IPS DF 6.9 (cell line): ENCODE measurements around the gene MAP3K2.

Experiments used
- DNase-seq: peaks from one replicate; pipeline ENCODE4 v3.0.0-alpha.2; 2013; ENCODE audit warnings: low read depth, low spot score
- H3K27ac ChIP-seq: one replicate; pipeline ENCODE4 v1.5.1; 2013; ENCODE audit warnings: low read length, control low read depth
- H3K27me3 ChIP-seq: 2 replicates; pipeline ENCODE4 v1.6.1; 2013; ENCODE audit warnings: mild to moderate bottlenecking, low read length; ENCODE audit not compliant: control insufficient read depth, insufficient read depth
- H3K36me3 ChIP-seq: 2 replicates; pipeline ENCODE4 v1.6.1; 2013; ENCODE audit warnings: low read length; ENCODE audit not compliant: control insufficient read depth, insufficient read depth
- H3K4me1 ChIP-seq: 2 replicates; pipeline ENCODE4 v1.6.1; 2013; ENCODE audit warnings: low read length; ENCODE audit not compliant: control insufficient read depth, insufficient read depth
- H3K4me3 ChIP-seq: 2 replicates; pipeline ENCODE4 v1.5.1; 2013; ENCODE audit warnings: mild to moderate bottlenecking, low read length
- H3K9me3 ChIP-seq: 2 replicates; pipeline ENCODE4 v1.6.1; 2013; ENCODE audit warnings: low read length, inconsistent platforms; ENCODE audit not compliant: control insufficient read depth, insufficient read depth
- WGBS: extraction: QIAGEN DNeasy Blood & Tissue Kit; methylation state at CpG from one replicate; pipeline ENCODE4 v1.1.7; 2013; ENCODE audit warnings: mixed read lengths, missing lambda C conversion rate; ENCODE audit not compliant: insufficient read length, insufficient coverage; 5-methylcytosine and 5-hydroxymethylcytosine counted together

MAP3K2 gene

DNA sequence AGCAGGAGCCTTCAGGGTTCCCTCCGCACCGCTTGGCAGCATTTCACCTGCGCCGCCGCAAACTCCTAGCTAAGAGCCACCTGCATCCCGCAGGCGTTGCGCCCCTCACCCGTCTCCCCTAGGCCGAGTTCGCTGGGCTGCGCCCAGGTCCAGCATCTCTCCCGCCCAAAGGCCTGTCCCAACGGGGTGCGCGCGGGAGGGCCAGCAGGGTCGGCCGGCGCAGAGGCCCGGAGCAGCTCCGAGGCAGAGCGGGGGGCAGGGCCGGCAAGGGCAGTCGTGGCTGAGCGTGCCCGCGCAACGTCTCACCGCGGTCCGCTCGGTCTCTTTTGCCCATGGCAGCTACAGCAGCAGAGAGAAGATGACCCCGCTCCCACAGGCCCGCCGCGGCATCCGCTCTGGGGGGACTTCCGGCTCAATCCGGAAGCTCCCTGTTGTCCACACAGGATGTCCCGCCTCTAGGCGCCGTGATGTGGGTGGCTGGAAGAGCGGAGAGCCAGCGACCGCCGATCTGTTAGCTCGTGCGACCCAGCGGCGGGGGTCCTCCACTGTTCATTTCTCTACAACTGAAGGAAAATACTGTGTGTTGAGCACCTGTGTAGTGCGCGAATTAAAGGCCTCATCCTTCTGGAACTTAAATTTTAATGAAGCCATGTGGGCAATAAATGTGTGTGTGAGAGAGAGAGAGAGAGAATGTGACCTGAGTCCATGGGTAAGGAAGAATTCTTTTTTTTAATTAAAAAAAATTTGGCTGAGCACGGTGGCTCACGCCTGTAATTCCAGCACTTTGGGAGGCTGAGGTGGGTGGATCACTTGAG is 93.8 kb downstream of the MAP3K2 start, which contains the start of gene ERCC3:
ERCC3 (minus strand) TSS at position 397 of the 815 bp plus-strand sequence; CDS start at position 334, 63 bp downstream.
- WGBS, result no CpG with 5 or more reads among the region's 55 CpGs
- H3K4me1 ChIP-seq, result no peaks in the 10 kb centered on the region; the same call in 1 of the 2 replicates
- H3K9me3 ChIP-seq, result no peaks in the 10 kb centered on the region
- no peaks in the 10 kb centered on the region for H3K27me3 ChIP-seq
- H3K27ac ChIP-seq, result no peak within 1 kb of the TSS
- H3K36me3 ChIP-seq, result peaks cover 20% of the 10 kb centered on the region; the same call in 1 of the 2 replicates
- DNase-seq, result peak; percentile 74
- H3K4me3 ChIP-seq, result peak within 1 kb of the TSS; percentile 81

DNA sequence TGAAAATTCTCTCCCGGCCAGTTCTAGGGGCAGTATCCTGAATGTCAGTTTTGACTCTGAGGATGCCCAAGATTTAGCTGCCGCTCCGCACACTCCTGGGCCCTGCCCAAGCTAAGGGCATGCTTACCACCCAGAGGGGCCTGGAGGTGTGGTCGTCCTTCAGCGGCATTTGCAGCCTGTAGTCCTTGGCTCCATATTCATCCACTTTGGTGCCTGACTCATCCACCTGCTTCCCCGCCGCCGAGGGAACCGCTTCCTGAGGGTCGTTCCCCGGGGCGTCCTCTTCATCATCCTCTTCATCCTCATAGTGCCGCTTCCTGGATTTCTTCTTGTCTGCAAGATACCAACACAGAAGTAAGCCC is 94.4 kb downstream of the MAP3K2 start:
- H3K4me3 ChIP-seq, result peak overlapping the region; percentile 81
- H3K4me1 ChIP-seq, result no peaks in the 10 kb centered on the region; the same call in 1 of the 2 replicates
- no peak overlapping the region for H3K27ac ChIP-seq
- no peak for DNase-seq
- no CpG with 5 or more reads among the region's 13 CpGs for WGBS
- H3K36me3 ChIP-seq, result peaks cover 24% of the 10 kb centered on the region; the same call in 1 of the 2 replicates
- no peaks in the 10 kb centered on the region for H3K27me3 ChIP-seq
- no peaks in the 10 kb centered on the region for H3K9me3 ChIP-seq

DNA sequence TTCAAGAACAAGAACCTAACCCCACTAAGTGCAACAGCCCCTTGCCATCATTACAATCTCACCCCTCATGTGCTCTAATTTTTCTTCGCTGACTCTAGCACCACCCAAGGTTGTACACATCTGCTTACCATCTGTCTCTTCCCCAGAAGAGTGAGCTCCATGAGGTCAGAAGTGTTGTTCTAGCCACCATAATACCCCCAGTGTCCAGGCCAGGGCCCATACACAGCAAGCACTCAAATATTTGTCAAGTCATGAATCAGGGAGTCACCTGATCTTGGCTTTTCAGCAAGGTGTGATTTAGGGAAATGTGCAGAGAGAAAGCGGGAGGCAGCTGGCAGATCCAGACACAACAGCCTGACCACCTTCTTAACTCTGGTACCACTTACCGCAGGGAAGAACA is 99.5 kb downstream of the MAP3K2 start:
- no peak overlapping the region for H3K4me3 ChIP-seq
- no peak overlapping the region for H3K27ac ChIP-seq
- H3K27me3 ChIP-seq, result no peaks in the 10 kb centered on the region
- no peak for DNase-seq
- H3K4me1 ChIP-seq, result no peaks in the 10 kb centered on the region; the same call in 1 of the 2 replicates
- H3K36me3 ChIP-seq, result peaks cover 52% of the 10 kb centered on the region
- H3K9me3 ChIP-seq, result no peaks in the 10 kb centered on the region
- WGBS, result no CpG with 5 or more reads among the region's 3 CpGs

DNA sequence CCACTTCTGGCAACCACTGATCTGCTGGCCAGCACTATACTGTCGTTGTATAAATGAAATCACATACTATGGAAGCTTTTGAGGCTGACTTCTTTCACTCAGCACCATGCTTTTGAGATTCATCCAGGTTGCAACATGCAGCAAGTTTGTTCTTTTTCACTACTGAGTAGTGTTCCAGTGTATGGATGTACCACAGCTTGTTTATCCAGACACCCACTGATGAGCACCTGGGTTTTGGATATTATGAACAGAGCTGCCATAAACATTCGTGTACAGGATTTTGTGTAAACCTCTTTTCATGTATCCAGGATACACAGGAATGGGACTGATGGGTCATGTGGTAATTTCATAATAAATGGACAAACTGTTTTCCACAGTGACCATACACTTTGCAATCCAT is 104.5 kb downstream of the MAP3K2 start:
- Histone ChIP-seq H3K9me3 (no peaks in the 10 kb centered on the region), H3K27ac (no peak overlapping the region), H3K4me1 (no peaks in the 10 kb centered on the region; the same call in 1 of the 2 replicates), H3K27me3 (no peaks in the 10 kb centered on the region), H3K36me3 (peaks cover 44% of the 10 kb centered on the region), H3K4me3 (no peak overlapping the region)
- DNase-seq, result no peak
- WGBS, result no CpG with 5 or more reads among the region's 2 CpGs

DNA sequence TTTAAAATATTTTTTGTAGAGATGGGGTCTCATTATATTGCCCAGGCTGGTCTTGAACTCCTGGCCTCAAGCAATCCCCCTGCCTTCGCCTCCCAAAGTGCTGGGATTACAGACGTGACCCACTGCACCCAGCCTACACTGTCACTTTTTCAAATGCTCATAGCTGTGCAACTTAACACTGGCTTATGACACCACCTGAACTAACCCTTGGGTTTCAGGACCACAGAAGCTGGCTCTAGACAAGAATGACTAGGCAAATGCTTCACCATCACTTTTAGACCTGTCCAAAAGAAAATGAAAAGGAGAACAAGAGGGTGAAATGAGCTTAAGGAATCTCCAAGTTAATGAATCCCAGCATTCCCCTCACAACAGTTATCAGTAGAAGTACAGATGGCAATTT is 107.1 kb downstream of the MAP3K2 start:
- Histone ChIP-seq H3K4me1 (no peaks in the 10 kb centered on the region; the same call in 1 of the 2 replicates), H3K36me3 (peaks cover 32% of the 10 kb centered on the region), H3K27ac (no peak overlapping the region), H3K4me3 (no peak overlapping the region), H3K27me3 (no peaks in the 10 kb centered on the region), H3K9me3 (no peaks in the 10 kb centered on the region)
- no peak for DNase-seq
- no CpG with 5 or more reads among the region's 2 CpGs for WGBS

DNA sequence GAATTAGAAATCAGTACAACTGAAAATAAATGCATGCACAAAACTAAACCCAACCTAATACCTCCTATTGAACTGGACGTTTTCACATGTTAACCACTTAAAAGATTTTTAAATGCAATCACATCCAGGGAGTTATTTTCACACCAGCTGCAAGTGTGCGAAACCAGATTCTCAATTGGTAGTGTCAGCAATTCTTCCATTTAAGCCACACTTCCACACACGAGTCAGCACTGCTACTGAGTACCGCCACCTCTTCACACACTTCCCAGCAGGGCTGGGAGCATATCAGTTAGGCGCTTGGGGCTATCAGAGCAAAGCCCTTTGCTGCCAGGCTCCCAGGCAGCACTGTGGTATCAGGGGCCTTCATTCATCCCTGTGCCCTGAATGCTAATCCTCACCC is 108.0 kb downstream of the MAP3K2 start:
- Histone ChIP-seq H3K27me3 (no peaks in the 10 kb centered on the region), H3K27ac (no peak overlapping the region), H3K4me3 (no peak overlapping the region), H3K9me3 (no peaks in the 10 kb centered on the region), H3K4me1 (no peaks in the 10 kb centered on the region; the same call in 1 of the 2 replicates), H3K36me3 (peaks cover 38% of the 10 kb centered on the region)
- DNase-seq, result no peak
- no CpG with 5 or more reads among the region's 5 CpGs for WGBS

DNA sequence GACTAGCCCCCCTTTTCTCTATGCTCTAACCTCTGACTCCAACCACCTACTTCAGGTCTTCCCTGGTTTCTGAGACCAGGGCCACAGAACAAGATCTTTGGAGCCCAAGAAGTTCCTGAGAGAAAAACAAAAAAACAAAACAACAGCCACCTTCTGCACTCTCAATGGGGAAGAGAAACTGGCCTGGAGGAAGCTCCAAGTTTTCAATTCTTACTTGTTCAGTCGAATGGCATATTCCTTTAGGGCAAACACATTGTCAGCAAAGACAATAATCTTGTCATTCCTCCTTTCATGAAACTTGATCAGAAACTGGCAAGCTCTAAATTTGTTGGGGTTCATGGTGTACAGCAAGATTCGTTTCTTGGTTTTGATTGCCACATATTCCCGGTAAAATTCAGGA is 108.8 kb downstream of the MAP3K2 start:
- H3K4me1 ChIP-seq, result no peaks in the 10 kb centered on the region; the same call in 1 of the 2 replicates
- no CpG with 5 or more reads among the region's 3 CpGs for WGBS
- H3K9me3 ChIP-seq, result no peaks in the 10 kb centered on the region
- no peak overlapping the region for H3K4me3 ChIP-seq
- H3K36me3 ChIP-seq, result peaks cover 38% of the 10 kb centered on the region
- no peak overlapping the region for H3K27ac ChIP-seq
- no peaks in the 10 kb centered on the region for H3K27me3 ChIP-seq
- no peak for DNase-seq

DNA sequence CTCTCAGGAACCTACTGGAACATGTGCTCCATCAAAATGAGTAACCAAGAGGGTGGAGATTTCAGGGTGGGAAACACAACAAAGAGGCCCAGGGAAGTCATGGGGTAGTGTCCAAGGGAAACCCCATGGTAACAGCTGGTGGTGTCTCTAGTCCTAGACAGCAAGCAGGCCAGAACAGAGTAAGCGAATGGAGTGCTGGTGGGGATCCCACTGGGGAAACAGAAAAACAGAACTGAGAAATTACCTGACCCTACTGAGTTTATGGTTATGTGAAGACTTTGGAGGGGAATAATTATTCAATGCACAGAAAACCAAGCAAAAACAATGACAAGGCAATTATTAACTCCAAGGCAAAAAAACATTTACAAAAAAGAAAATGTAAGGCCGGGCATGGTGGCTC is 110.7 kb downstream of the MAP3K2 start:
- no peak overlapping the region for H3K4me3 ChIP-seq
- H3K27ac ChIP-seq, result no peak overlapping the region
- no peak for DNase-seq
- no peaks in the 10 kb centered on the region for H3K27me3 ChIP-seq
- H3K9me3 ChIP-seq, result no peaks in the 10 kb centered on the region
- WGBS, result no CpG with 5 or more reads among the region's 2 CpGs
- H3K4me1 ChIP-seq, result no peaks in the 10 kb centered on the region; the same call in 1 of the 2 replicates
- H3K36me3 ChIP-seq, result peaks cover 31% of the 10 kb centered on the region

DNA sequence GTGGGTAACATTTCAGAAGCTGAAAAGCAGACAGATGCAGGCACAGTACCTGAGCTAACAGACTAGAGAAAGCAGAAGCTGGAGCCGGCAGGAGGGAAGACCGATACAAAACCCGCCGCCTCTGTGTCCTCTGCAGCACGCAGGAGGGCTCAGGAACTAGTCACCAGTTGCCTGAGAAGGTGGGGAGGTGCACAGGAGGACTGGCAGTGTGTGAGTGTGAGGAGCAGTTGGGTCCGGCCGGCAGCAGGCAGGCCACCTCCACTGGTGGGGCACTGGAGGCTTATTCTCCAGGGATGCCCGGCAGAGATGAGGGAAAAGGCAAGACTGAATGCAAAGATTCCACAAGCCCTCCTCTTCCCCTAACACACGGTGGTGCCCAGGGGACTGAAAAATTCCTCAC is 112.0 kb downstream of the MAP3K2 start:
- Histone ChIP-seq H3K4me1 (no peaks in the 10 kb centered on the region; the same call in 1 of the 2 replicates), H3K9me3 (no peaks in the 10 kb centered on the region), H3K27me3 (no peaks in the 10 kb centered on the region), H3K4me3 (no peak overlapping the region), H3K27ac (no peak overlapping the region), H3K36me3 (peaks cover 39% of the 10 kb centered on the region)
- WGBS, result no CpG with 5 or more reads among the region's 9 CpGs
- no peak for DNase-seq

DNA sequence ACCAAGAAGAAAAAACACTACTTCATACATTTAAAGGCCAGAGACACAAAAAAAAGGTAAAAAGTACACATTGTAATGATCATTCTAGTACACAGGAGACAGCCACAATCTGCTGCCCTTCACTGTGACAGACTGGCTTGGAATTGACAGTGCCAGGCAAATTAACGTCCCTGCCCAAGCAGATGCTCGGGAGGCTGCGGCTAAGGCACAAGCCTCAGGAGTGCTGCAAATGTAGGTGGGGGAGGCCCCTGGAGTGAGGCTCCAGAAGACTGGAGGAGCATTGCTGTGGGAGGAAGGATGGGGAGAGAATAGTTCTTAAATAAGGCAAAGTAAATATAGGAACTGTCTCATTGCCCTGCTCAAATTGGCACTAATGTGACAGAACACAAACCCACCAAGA is 112.4 kb downstream of the MAP3K2 start:
- WGBS, result no CpG with 5 or more reads among the region's 3 CpGs
- Histone ChIP-seq H3K36me3 (peaks cover 43% of the 10 kb centered on the region), H3K27ac (no peak overlapping the region), H3K27me3 (no peaks in the 10 kb centered on the region), H3K4me3 (no peak overlapping the region), H3K4me1 (no peaks in the 10 kb centered on the region; the same call in 1 of the 2 replicates), H3K9me3 (no peaks in the 10 kb centered on the region)
- no peak for DNase-seq
